SK-N-MC (cell line): Measurements from ENCODE around the gene TRIM8.

Experiments
- DNase-seq: peaks from one replicate; pipeline ENCODE4 v3.0.0-alpha.2; 2011; ENCODE audit warnings: low read depth, low spot score
- H3K27ac ChIP-seq: fragments of 200-600 bp; sonication (generic); 2 replicates; pipeline ENCODE4 v1.5.1; 2016; ENCODE audit warnings: mixed run types
- H3K36me3 ChIP-seq: fragments of 200-600 bp; sonication (generic); 2 replicates; pipeline ENCODE4 v1.6.1; 2017; ENCODE audit warnings: antibody characterized with exemption, low read length, mixed read lengths; ENCODE audit not compliant: insufficient read depth
- H3K4me3 ChIP-seq: fragments of 200-600 bp; sonication (generic); 2 replicates; pipeline ENCODE4 v1.5.1; 2016
- H3K9ac ChIP-seq: fragments of 200-600 bp; sonication (generic); 2 replicates; pipeline ENCODE4 v1.8.0; 2017; ENCODE audit warnings: mixed run types, mixed read lengths; ENCODE audit not compliant: insufficient read length
- H3K9me3 ChIP-seq: fragments of 200-600 bp; sonication (generic); 2 replicates; pipeline ENCODE4 v1.6.1; 2017; ENCODE audit warnings: low read depth, mild to moderate bottlenecking, antibody characterized with exemption, low read length, moderate library complexity, mixed read lengths
- EZH2 ChIP-seq: fragments of 200-600 bp; sonication (generic); IDR thresholded peaks from one replicate; pipeline ENCODE4 v1.6.1; 2017; ENCODE audit warnings: antibody characterized with exemption
- FOXP2 ChIP-seq: optimal IDR thresholded peaks from 2 replicates; pipeline ENCODE3; 2011; ENCODE audit warnings: mild to moderate bottlenecking, moderate library complexity; ENCODE audit not compliant: insufficient read depth; ENCODE audit errors: extremely low read length, control extremely low read depth
- POLR2AphosphoS5 ChIP-seq: IDR thresholded peaks from 2 replicates; pipeline ENCODE4 v1.6.1; 2012; ENCODE audit warnings: mild to moderate bottlenecking, low read depth, low read length, borderline replicate concordance

TRIM8 gene

DNA sequence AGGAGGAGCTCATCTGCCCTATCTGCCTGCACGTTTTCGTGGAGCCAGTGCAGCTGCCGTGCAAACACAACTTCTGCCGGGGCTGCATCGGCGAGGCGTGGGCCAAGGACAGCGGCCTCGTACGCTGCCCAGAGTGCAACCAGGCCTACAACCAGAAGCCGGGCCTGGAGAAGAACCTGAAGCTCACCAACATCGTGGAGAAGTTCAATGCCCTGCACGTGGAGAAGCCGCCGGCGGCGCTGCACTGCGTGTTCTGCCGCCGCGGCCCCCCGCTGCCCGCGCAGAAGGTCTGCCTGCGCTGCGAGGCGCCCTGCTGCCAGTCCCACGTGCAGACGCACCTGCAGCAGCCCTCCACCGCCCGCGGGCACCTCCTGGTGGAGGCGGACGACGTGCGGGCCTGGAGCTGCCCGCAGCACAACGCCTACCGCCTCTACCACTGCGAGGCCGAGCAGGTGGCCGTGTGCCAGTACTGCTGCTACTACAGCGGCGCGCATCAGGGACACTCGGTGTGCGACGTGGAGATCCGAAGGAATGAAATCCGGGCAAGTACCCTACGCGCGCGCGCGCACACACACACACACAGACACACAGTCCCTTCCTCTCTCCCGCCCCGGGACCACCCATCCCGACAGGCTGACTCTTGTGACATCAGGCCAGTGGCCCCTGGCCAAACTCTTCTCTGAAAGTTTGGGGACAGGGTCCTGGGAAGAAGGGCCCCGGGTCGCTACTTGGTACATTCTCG is 538 bp downstream of the TRIM8 start:
- TF ChIP-seq EZH2 (no peak), POLR2AphosphoS5 (no peak), FOXP2 (no peak)
- Histone ChIP-seq H3K36me3 (no peaks in the 10 kb centered on the region), H3K27ac (no peak overlapping the region), H3K9ac (peak overlapping the region; percentile 69), H3K4me3 (peak overlapping the region; percentile 83), H3K9me3 (no peaks in the 10 kb centered on the region)
- DNase-seq: no peak

DNA sequence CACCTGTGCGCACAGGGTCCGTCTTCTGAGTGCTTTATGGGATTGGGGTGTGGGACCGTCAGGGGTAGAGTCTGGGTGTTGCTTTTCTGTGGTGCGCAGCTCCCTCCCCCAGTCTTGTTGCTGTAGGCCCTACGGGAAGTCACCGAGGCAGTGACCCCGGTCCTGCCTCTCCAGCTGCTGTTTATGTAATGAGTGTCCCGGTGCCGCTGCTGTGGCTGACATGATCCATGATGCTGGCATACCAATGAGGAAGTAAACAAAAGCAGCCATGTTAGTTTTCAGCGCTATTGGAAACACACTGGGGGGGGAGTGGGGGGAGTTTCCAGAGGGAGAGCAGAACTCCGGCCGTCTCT is 1.1 kb downstream of the TRIM8 start:
- DNase-seq: no peak
- Histone ChIP-seq H3K9ac (peak overlapping the region; percentile 69), H3K36me3 (no peaks in the 10 kb centered on the region), H3K9me3 (no peaks in the 10 kb centered on the region), H3K4me3 (peak overlapping the region; percentile 83), H3K27ac (peak overlapping the region; percentile 31; the same call in 1 of the 2 replicates)
- TF ChIP-seq POLR2AphosphoS5 (no peak), EZH2 (no peak), FOXP2 (no peak)

DNA sequence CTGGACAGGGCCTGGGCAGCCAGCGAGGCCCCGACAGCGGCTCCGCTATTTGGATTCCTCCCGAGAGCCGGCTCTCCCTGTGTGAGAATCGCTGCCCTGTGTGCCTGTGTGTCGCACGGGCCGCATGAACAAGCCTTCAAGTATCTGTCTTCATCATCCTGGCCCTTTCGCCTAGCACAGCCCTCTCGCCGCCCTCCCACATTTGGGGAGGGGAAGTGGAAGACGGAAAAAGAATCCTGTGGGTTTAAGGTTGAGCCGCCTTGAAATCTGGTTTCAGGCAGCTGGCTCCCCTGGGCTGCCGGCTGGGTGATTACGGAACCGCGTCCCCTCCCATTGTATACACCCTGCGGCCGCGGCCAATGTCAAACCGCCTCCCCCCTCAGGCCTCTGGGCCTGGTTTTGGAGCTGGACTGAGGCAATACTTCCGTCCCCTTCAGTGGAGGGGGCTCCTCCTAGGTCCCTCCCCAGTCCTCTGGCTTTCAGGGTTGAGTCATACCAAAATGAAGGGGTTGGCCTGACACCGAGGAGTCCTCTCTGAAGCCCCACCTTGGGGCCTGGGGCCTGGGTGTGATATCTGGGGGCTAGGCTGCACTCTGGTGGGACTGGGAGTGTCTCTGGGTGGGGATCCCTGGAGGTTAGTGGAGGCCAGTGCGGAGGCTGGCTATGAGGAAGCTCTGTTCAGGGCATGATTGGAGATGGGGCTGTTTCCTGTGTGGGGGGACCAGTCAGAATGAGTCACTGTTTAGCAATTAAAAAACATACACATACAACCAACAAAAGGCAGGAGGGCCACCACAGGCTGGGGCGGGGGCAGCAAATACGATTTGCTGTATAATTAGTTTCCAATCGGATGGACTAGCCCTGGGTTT is 1.7 kb downstream of the TRIM8 start:
- peak overlapping the region; percentile 31; the same call in 1 of the 2 replicates for H3K27ac ChIP-seq
- H3K9me3 ChIP-seq: no peaks in the 10 kb centered on the region
- peak overlapping the region; percentile 69 for H3K9ac ChIP-seq
- TF ChIP-seq POLR2AphosphoS5: no peak
- no peak for TF ChIP-seq EZH2
- TF ChIP-seq FOXP2: no peak
- H3K36me3 ChIP-seq: no peaks in the 10 kb centered on the region
- no peak for DNase-seq
- peak overlapping the region; percentile 83 for H3K4me3 ChIP-seq

DNA sequence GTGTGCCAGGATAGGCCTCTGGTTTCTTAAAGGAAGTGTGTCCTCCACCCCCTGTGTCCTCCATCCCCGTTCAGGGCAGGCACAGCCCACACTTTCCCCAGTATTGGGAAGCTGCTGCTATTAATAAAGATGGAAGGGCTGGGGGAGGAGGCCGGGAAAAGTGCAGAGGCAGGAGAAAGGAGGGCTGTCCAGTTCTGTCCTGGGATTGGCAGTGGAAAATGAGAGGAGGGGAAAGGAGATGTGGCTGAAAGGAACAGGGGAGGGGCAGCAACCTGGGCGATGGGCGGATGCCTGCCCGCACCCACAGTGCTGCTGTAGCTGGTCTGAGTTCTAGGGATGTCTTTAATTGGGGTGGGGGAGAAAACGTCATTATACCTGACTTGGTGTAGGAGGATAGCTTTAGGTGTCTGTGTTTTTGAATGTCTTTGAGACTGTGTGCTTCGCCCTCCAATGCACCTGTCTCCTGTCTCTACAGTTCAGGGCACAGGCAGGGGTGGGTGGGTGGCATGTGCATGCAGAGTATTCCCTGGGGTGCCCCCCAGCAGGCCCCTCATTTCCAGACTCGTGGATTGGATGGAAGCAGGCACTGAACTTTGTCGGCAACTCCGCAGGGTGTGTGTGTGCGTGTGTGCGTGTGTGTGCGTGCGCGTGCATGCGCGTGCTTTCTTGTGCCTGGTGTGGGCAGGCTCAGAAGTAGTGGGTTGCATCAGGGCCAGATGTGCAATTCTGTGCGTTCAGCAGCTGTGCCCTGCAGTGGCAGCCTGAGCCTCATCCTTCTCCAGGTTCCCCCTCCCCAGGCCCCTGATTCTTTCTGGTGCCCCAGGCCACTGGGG is 2.5 kb downstream of the TRIM8 start:
- H3K9me3 ChIP-seq: no peaks in the 10 kb centered on the region
- peak overlapping the region; percentile 83 for H3K4me3 ChIP-seq
- H3K9ac ChIP-seq: no peak overlapping the region
- no peaks in the 10 kb centered on the region for H3K36me3 ChIP-seq
- DNase-seq: no peak
- 0 out of 2 replicates have a peak overlapping the region, but pooled peaks have one; percentile 25 for H3K27ac ChIP-seq
- TF ChIP-seq FOXP2 (no peak), EZH2 (no peak), POLR2AphosphoS5 (no peak)

DNA sequence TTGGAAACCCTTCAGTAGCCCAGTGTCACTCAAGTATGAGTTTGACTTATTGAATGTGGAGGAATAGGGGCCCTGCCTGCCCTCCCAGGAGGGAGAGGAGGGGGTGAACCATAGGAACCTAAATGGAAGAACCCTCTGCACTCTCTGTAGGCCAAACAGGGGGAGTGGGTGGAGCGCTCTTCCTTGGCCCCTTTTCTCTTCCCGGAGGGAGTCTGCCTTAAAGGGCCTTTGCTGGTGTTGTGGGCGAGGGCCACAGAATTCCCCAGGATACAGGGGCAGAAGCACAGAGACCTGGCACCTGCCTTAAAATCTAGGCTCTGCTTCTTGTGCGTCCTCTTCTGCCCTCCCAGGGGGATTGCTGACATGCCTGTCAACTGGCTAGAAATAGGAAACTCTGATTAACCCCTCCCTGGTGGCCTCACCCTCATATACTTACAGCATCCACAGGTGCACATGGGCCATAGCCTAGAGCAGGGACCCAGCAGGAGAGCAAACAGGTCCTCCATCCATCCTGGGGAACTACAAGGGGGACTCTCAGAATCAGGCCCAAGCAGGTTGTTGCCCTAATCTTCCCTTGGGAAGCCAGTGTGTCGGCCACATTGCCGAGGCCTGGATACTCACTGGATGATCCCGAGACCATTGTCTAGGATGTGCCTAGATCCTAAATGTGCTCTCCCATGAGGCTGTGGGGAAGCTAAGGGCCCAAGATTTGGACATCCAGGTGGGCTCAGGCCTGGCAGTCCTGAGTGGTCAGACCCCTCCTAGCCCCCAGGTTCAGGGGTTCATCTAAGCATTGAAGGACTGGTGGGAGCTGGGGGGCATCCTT is 3.4 kb downstream of the TRIM8 start:
- Histone ChIP-seq H3K9ac (no peak overlapping the region), H3K9me3 (no peaks in the 10 kb centered on the region), H3K4me3 (no peak overlapping the region), H3K36me3 (no peaks in the 10 kb centered on the region), H3K27ac (0 out of 2 replicates have a peak overlapping the region, but pooled peaks have one; percentile 25)
- DNase-seq: no peak
- TF ChIP-seq POLR2AphosphoS5 (no peak), FOXP2 (no peak), EZH2 (no peak)

- no peaks in the 10 kb centered on the region for H3K36me3 ChIP-seq
- no peak overlapping the region for H3K27ac ChIP-seq
- H3K9ac ChIP-seq: no peak overlapping the region
- no peak for DNase-seq
- no peak overlapping the region for H3K4me3 ChIP-seq
- TF ChIP-seq POLR2AphosphoS5 (no peak), FOXP2 (no peak), EZH2 (no peak)
- no peaks in the 10 kb centered on the region for H3K9me3 ChIP-seq
These were observed 4.1 kb downstream of the TRIM8 start for GRCh38 chr10:102648269-102648888.
